ENCODE data around the gene GRM2.

The GRM2 gene

GRCh38 chr3:51706788-51707731 is at the start of gene GRM2:
GRM2 (plus strand) TSS chr3:51707068; CDS start chr3:51708984, 1,916 bp downstream.
- no peak for DNase-seq

GRCh38 chr3:51657234-51657633 is 49.6 kb upstream of the GRM2 start:
- no peak for DNase-seq

- no peak for DNase-seq
Measured at GRCh38 chr3:51659942-51660341, 46.9 kb upstream of the GRM2 start.

- DNase-seq, result no peak
Measured at GRCh38 chr3:51662456-51662855, 44.4 kb upstream of the GRM2 start.

- DNase-seq, result no peak
Measured at GRCh38 chr3:51668756-51669155, 38.1 kb upstream of the GRM2 start.

- DNase-seq, result peak; percentile 79
Measured at GRCh38 chr3:51669241-51670052, 37.4 kb upstream of the GRM2 start.

GRCh38 chr3:51670053-51670822 is 36.6 kb upstream of the GRM2 start:
- peak; percentile 40 for DNase-seq

GRCh38 chr3:51670823-51671733 is 35.8 kb upstream of the GRM2 start, which contains the start of gene TEX264:
TEX264 (plus strand) TSS chr3:51671252; CDS start chr3:51674305, 3,053 bp downstream.
- DNase-seq, result peak; percentile 92

GRCh38 chr3:51671734-51672475 is 35.0 kb upstream of the GRM2 start:
- DNase-seq, result peak; percentile 52

GRCh38 chr3:51673181-51673801 is 33.6 kb upstream of the GRM2 start:
- DNase-seq, result no peak

- no peak for DNase-seq
Measured at GRCh38 chr3:51673802-51674654, 32.8 kb upstream of the GRM2 start.

- DNase-seq, result peak; percentile 21
Measured at GRCh38 chr3:51675201-51675611, 31.7 kb upstream of the GRM2 start.

GRCh38 chr3:51676102-51676640 is 30.7 kb upstream of the GRM2 start:
- DNase-seq, result no peak

- no peak for DNase-seq
Measured at GRCh38 chr3:51677358-51677757, 29.5 kb upstream of the GRM2 start.

GRCh38 chr3:51678186-51678585 is 28.7 kb upstream of the GRM2 start:
- DNase-seq, result no peak

GRCh38 chr3:51678641-51679040 is 28.2 kb upstream of the GRM2 start:
- DNase-seq, result no peak

GRCh38 chr3:51679318-51679717 is 27.6 kb upstream of the GRM2 start:
- no peak for DNase-seq

- DNase-seq, result no peak
Measured at GRCh38 chr3:51679777-51680176, 27.1 kb upstream of the GRM2 start.

- DNase-seq, result no peak
Measured at GRCh38 chr3:51680196-51680595, 26.7 kb upstream of the GRM2 start.

Measured in CD4-positive, alpha-beta T cell treated with Interleukin-4 for 4 hours (primary cell).